Ascending aorta (tissue), 2 donors: ENCODE measurements around the gene NPAS3. TPM values are rescaled to one million over a fixed set of nuclear protein-coding genes. Genes with fewer than 3 reads are reported as not detected.

Source experiments
- DNase-seq, 2 donors: peaks; one replicate each; pipeline ENCODE4 v3.0.0-alpha.2; 2019; ENCODE audit warnings: low spot score in 2 of 2
- H3K27ac ChIP-seq, 2 donors: fragments of 200-600 bp; sonication (generic); one replicate each; pipeline ENCODE4 v1.5.1; 2016 to 2017; ENCODE audit warnings: mild to moderate bottlenecking in 1 of 2
- H3K27me3 ChIP-seq: fragments of 200-600 bp; sonication (generic); one replicate; pipeline ENCODE4 v1.5.1; 2017
- H3K36me3 ChIP-seq, 2 donors: fragments of 200-600 bp; sonication (generic); one replicate each; pipeline ENCODE4 v1.5.1; 2016
- H3K4me1 ChIP-seq, 2 donors: fragments of 200-600 bp; sonication (generic); one replicate each; pipeline ENCODE4 v1.5.1; 2016 to 2017; ENCODE audit warnings: mild to moderate bottlenecking in 1 of 2
- H3K4me3 ChIP-seq, 2 donors: fragments of 200-600 bp; sonication (generic); one replicate each; pipeline ENCODE4 v1.5.1; 2016 to 2017; ENCODE audit warnings: mild to moderate bottlenecking in 1 of 2
- H3K9me3 ChIP-seq, 2 donors: fragments of 200-600 bp; sonication (generic); one replicate each; pipeline ENCODE4 v1.5.1; 2016
- intact Hi-C: fragments of 100-400 bp; cut with DNase I; formaldehyde crosslinking; loops from one replicate; pipeline ENCODE4 v1.15.1; 2023
- total RNA-seq: library from RNA; depleted of rRNA; stranded (reverse); fragments of >200 nt; gene quantifications from one replicate; pipeline ENCODE4 v1.1.0, GENCODE V29; 2016
- TF ChIP-seq, protein P1 (sequence below), 3 experiments: fragments of 200-600 bp in 2 of 3; fragments of 450-650 bp in 1 of 3; sonication (generic) in 2 of 3; IDR thresholded peaks; one replicate each; pipeline ENCODE4 v1.5.1; 2016 to 2019; ENCODE audit warnings: antibody characterized with exemption in 3 of 3, mild to moderate bottlenecking in 1 of 3, moderate library complexity in 1 of 3

Gene NPAS3
- total RNA-seq, 1 donor from 2014 or later, result not detected

DNA sequence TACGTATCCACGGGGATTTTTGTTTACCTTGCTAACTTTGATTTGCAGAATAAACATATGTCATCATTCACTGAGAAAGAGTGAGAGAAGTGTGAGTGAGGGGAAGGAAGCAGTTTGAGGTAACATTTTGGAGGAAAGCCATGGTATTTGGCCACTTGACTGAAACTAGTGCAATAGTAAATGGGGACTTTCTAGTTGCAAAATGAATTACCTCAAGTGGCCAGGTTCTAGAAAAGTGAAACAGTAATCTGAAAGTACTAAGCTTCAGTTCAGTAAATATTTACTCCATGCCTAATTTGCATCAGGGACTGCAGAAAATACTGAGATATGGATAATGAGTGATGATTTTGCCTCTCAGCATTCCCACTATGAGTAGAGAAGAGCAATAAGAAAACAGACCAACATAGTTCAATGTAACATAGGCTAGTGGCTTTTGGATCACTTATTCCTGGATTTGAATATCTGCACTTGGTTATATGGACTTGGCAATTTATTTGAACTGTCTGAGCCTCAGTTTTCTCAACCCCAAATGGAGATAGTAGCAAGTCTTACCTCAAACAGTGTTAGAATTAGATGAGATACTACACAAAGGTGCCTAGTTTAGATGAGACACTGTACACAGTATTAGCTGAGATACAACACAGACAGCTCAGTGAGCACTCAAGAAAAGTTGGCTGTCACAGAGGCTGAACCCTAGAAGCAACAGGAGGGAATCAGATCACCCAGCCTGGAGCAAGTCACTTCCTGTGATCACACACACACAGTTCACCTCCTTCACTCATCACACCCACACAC, 439.1 kb downstream of the NPAS3 start:
- H3K36me3 ChIP-seq, result no peaks in the 10 kb centered on the region
- no peaks in the 10 kb centered on the region for H3K27me3 ChIP-seq
- intact Hi-C loops, result no loop called here
- no peak overlapping the region for H3K27ac ChIP-seq
- H3K4me1 ChIP-seq, result no peaks in the 10 kb centered on the region
- H3K9me3 ChIP-seq, result no peaks in the 10 kb centered on the region
- TF ChIP-seq, protein P1, sequence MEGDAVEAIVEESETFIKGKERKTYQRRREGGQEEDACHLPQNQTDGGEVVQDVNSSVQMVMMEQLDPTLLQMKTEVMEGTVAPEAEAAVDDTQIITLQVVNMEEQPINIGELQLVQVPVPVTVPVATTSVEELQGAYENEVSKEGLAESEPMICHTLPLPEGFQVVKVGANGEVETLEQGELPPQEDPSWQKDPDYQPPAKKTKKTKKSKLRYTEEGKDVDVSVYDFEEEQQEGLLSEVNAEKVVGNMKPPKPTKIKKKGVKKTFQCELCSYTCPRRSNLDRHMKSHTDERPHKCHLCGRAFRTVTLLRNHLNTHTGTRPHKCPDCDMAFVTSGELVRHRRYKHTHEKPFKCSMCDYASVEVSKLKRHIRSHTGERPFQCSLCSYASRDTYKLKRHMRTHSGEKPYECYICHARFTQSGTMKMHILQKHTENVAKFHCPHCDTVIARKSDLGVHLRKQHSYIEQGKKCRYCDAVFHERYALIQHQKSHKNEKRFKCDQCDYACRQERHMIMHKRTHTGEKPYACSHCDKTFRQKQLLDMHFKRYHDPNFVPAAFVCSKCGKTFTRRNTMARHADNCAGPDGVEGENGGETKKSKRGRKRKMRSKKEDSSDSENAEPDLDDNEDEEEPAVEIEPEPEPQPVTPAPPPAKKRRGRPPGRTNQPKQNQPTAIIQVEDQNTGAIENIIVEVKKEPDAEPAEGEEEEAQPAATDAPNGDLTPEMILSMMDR (IDR thresholded peaks at IDR 0.05), result no peak
- no peak for DNase-seq
- no peak overlapping the region for H3K4me3 ChIP-seq

GRCh38 chr14:33381717-33382116, 443.0 kb downstream of the NPAS3 start:
- TF ChIP-seq, protein P1 (IDR thresholded peaks at IDR 0.05), result no peak
- no peaks in the 10 kb centered on the region for H3K27me3 ChIP-seq
- H3K9me3 ChIP-seq, result no peaks in the 10 kb centered on the region
- intact Hi-C loops, result no loop called here
- DNase-seq, result no peak
- H3K4me1 ChIP-seq, result no peaks in the 10 kb centered on the region
- H3K4me3 ChIP-seq, result no peak overlapping the region
- no peaks in the 10 kb centered on the region for H3K36me3 ChIP-seq
- no peak overlapping the region for H3K27ac ChIP-seq

DNA sequence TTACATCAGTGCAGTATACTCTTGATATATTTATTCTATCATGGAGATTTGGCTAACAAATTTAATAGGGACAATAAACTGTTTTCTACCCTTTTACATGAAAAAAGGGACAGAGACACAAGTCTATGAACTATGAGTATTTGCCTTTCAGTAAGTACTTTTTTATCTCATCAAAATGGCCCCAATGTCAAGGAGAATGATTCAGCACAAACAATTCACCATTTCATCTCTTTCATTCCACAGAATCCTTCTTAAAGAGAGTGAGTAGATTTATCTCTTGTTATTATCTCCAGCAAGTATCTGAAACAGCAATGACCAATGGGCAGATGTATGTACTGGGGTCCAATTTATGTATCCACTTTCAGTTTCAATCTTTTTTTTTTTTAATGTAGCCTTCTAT, 447.5 kb downstream of the NPAS3 start:
- no peaks in the 10 kb centered on the region for H3K36me3 ChIP-seq
- TF ChIP-seq, protein P1 (IDR thresholded peaks at IDR 0.05), result no peak
- intact Hi-C loops, result no loop called here
- no peak overlapping the region for H3K27ac ChIP-seq
- no peak for DNase-seq
- no peaks in the 10 kb centered on the region for H3K27me3 ChIP-seq
- no peaks in the 10 kb centered on the region for H3K4me1 ChIP-seq
- no peaks in the 10 kb centered on the region for H3K9me3 ChIP-seq
- H3K4me3 ChIP-seq, result no peak overlapping the region

DNA sequence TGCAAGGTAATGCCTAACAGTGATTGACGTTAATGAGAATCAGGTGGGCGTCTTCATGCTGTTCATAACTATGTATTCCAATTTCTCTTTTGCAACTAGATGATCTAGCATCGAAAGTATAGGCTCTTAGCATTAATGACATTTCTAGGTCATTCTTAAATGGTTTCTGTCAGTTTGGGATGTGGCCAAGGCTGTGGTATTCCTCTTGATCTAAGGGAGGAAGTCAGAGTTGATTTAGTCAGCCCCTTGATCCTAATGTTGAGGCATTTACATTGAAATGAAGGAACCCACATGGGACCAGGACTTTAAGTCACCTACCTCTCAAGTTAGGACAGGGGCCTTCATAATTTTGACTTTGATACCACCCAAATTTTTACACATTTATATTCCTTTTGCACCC, 448.1 kb downstream of the NPAS3 start:
- H3K36me3 ChIP-seq, result no peaks in the 10 kb centered on the region
- DNase-seq, result no peak
- H3K27ac ChIP-seq, result no peak overlapping the region
- intact Hi-C loops, result no loop called here
- H3K27me3 ChIP-seq, result no peaks in the 10 kb centered on the region
- no peaks in the 10 kb centered on the region for H3K4me1 ChIP-seq
- no peak overlapping the region for H3K4me3 ChIP-seq
- H3K9me3 ChIP-seq, result no peaks in the 10 kb centered on the region
- TF ChIP-seq, protein P1 (IDR thresholded peaks at IDR 0.05), result no peak

- intact Hi-C loops, result no loop called here
- TF ChIP-seq, protein P1 (IDR thresholded peaks at IDR 0.05), result no peak
- no peaks in the 10 kb centered on the region for H3K4me1 ChIP-seq
- H3K36me3 ChIP-seq, result no peaks in the 10 kb centered on the region
- H3K27ac ChIP-seq, result no peak overlapping the region
- no peaks in the 10 kb centered on the region for H3K27me3 ChIP-seq
- no peaks in the 10 kb centered on the region for H3K9me3 ChIP-seq
- DNase-seq, result no peak
- no peak overlapping the region for H3K4me3 ChIP-seq
Measured at GRCh38 chr14:33390335-33390734, 451.7 kb downstream of the NPAS3 start.
